Measurements from ENCODE around the gene PRPS1L1. TPM values are rescaled to one million over a fixed set of nuclear protein-coding genes. Genes with fewer than 3 reads are reported as not detected.

PRPS1L1 gene
- total and polyA plus RNA-seq, 2 experiments from 2014 or later: not detected

DNA sequence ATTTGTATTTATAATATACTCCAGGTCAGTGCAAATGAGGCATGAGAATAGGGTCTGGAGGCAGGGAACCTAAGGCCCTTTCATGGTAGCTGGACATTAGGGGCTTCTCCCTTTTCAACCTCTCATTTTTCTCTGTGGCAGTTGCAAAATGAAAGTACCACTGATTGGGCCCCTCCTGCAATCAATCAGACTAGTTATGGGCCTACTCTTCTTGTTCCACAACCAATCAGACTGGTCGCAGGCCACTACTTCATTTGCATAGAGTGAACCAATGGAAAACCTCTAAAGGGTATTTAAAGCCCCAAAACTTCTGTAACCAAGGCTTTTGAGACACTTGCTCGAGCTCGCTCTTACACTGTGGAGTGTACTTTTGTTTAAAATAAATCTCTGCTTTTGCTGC lies 10.0 kb upstream of the PRPS1L1 start:
- Histone ChIP-seq H3K27ac (ENCODE audit: low read depth) (no peak overlapping the region), H3K9me2 (ENCODE audit: insufficient read depth) (peaks cover 3% of the 10 kb centered on the region; the same call in 1 of the 2 replicates), H3K79me2 (replicated peaks; ENCODE audit: insufficient read depth) (no peaks in the 10 kb centered on the region), H3K36me3 (ENCODE audit: insufficient read depth) (no peaks in the 10 kb centered on the region), H4K20me1 (replicated peaks; ENCODE audit: insufficient read depth) (no peaks in the 10 kb centered on the region), H3K4me3 (no peak overlapping the region), H2AFZ (peak overlapping the region; percentile 35; the same call in 1 of the 2 replicates), H3F3A (replicated peaks; ENCODE audit: low read depth) (no peaks in the 10 kb centered on the region), H3K27me3 (ENCODE audit: insufficient read depth) (no peaks in the 10 kb centered on the region), H3K4me1 (ENCODE audit: insufficient read depth) (no peaks in the 10 kb centered on the region), H3K4me2 (no peak overlapping the region)
- H3K27me3 Mint-ChIP-seq (ENCODE audit: insufficient read depth, low read depth, poor library complexity): peaks cover 2% of the 10 kb centered on the region
- H3K4me1 Mint-ChIP-seq: no peaks in the 10 kb centered on the region
- H3K9me3 Mint-ChIP-seq: no peaks in the 10 kb centered on the region; the same call in 2 of the 3 replicates
- H3K27ac Mint-ChIP-seq: no peak overlapping the region
- no peak for ATAC-seq
- no peak overlapping the region for H3K4me3 Mint-ChIP-seq
- no peak for TF ChIP-seq STAT1 (IDR thresholded peaks at IDR 0.05; ENCODE audit: unreplicated experiment)
- TF ChIP-seq REST (IDR thresholded peaks at IDR 0.05; ENCODE audit: unreplicated experiment): no peak
- no peak for TF ChIP-seq EZH2 (IDR thresholded peaks at IDR 0.05; ENCODE audit: low read depth, unreplicated experiment)
- no peak for TF ChIP-seq NANOG (IDR thresholded peaks at IDR 0.05; ENCODE audit: borderline replicate concordance)
- TF ChIP-seq POLR2AphosphoS5 (IDR thresholded peaks at IDR 0.05; ENCODE audit: low read depth): no peak
- no peak for TF ChIP-seq ZNF462 (CRISPR knock-in tag; IDR thresholded peaks at IDR 0.05)
- no peak for TF ChIP-seq JUNB (IDR thresholded peaks at IDR 0.05; ENCODE audit: unreplicated experiment)
- no peak for TF ChIP-seq EZH2phosphoT487 (IDR thresholded peaks at IDR 0.05; ENCODE audit: unreplicated experiment)
- TF ChIP-seq, protein P1, sequence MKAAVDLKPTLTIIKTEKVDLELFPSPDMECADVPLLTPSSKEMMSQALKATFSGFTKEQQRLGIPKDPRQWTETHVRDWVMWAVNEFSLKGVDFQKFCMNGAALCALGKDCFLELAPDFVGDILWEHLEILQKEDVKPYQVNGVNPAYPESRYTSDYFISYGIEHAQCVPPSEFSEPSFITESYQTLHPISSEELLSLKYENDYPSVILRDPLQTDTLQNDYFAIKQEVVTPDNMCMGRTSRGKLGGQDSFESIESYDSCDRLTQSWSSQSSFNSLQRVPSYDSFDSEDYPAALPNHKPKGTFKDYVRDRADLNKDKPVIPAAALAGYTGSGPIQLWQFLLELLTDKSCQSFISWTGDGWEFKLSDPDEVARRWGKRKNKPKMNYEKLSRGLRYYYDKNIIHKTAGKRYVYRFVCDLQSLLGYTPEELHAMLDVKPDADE (IDR thresholded peaks at IDR 0.05): no peak
- TF ChIP-seq ZNF331 (CRISPR knock-in tag; IDR thresholded peaks at IDR 0.05; ENCODE audit: low read depth): no peak
- no peaks in the 10 kb centered on the region for H3K36me3 Mint-ChIP-seq (ENCODE audit: low read depth)
- DNase-seq (ENCODE audit: low spot score): no peak
